ENCODE measurements around the gene CAPSL. TPM values are rescaled to one million over a fixed set of nuclear protein-coding genes. Genes with fewer than 3 reads are reported as not detected.

Gene CAPSL
- total and polyA plus RNA-seq, 2 donors (not counting 1 experiment from before 2014, with no cell fraction given), result not detected

GRCh38 chr5:35887321-35888100 is 50.9 kb downstream of the CAPSL start:
- H4K20me1 ChIP-seq (ENCODE audit: control insufficient read depth, insufficient read depth, low read length, poor library complexity, severe bottlenecking), result no peaks in the 10 kb centered on the region
- no peak overlapping the region for H3K9ac ChIP-seq (ENCODE audit: low read length)
- H3K27ac Mint-ChIP-seq, result no peak overlapping the region
- no peak overlapping the region for H3K4me3 Mint-ChIP-seq
- TF ChIP-seq EZH2 (IDR thresholded peaks at IDR 0.05; ENCODE audit: borderline replicate concordance, insufficient read depth, low read depth, low read length, poor library complexity, severe bottlenecking) (no peak), CTCF (IDR thresholded peaks at IDR 0.05) (no peak)
- 100% methylated on average over 1 of the region's 5 CpGs for WGBS (ENCODE audit: insufficient coverage)
- no peaks in the 10 kb centered on the region for H3K9me3 ChIP-seq (ENCODE audit: control extremely low read depth in 1 of 3, control insufficient read depth in 2 of 3, insufficient read depth in 1 of 3, low read length in 2 of 3)
- H3K4me3 ChIP-seq (ENCODE audit: control extremely low read depth in 1 of 5, extremely low read depth in 1 of 5, insufficient read depth in 1 of 5, low read depth in 2 of 5, low read length in 4 of 5), result no peak overlapping the region
- H3K4me1 ChIP-seq (ENCODE audit: control insufficient read depth in 2 of 2, insufficient read depth in 2 of 2, low read length in 2 of 2), result peaks cover 4 to 6% of the 10 kb centered on the region in 2 donors
- intact Hi-C loops (cut with micrococcal nuclease), result no loop called here
- H3K79me2 ChIP-seq (ENCODE audit: control insufficient read depth, insufficient read depth, low read length), result no peaks in the 10 kb centered on the region
- no peak overlapping the region for H2AFZ ChIP-seq (ENCODE audit: insufficient read depth, low read depth, low read length, poor library complexity, severe bottlenecking)
- no peak overlapping the region for H3K27ac ChIP-seq (ENCODE audit: low read length in 2 of 2)
- H3K9me3 Mint-ChIP-seq (ENCODE audit: insufficient read depth), result no peaks in the 10 kb centered on the region
- CTCF ChIA-PET, result no interaction called here
- ATAC-seq (ENCODE audit: low read depth), result no peak
- H3K4me1 Mint-ChIP-seq, result peaks cover 6% of the 10 kb centered on the region
- peaks cover 8% of the 10 kb centered on the region for H3K27me3 Mint-ChIP-seq
- POLR2A ChIA-PET, result no interaction called here
- no peak for DNase-seq
- H3K4me2 ChIP-seq (replicated peaks; ENCODE audit: low read depth, low read length, poor library complexity, severe bottlenecking), result no peak overlapping the region
- no peaks in the 10 kb centered on the region for H3K36me3 ChIP-seq (replicated peaks in 1 of 2; ENCODE audit: control extremely low read depth in 1 of 2, control insufficient read depth in 1 of 2, extremely low read depth in 1 of 2, insufficient read depth in 2 of 2, low read length in 1 of 2)
- no peaks in the 10 kb centered on the region for H3K27me3 ChIP-seq (replicated peaks in 1 of 4; ENCODE audit: control extremely low read depth in 1 of 4, control insufficient read depth in 3 of 4, insufficient read depth in 4 of 4, low read length in 3 of 4)

GRCh38 chr5:35886381-35886780 is 52.0 kb downstream of the CAPSL start:
- H3K9ac ChIP-seq (ENCODE audit: low read length), result no peak overlapping the region
- intact Hi-C loops (cut with micrococcal nuclease), result no loop called here
- POLR2A ChIA-PET, result no interaction called here
- H3K4me1 ChIP-seq (ENCODE audit: control insufficient read depth in 2 of 2, insufficient read depth in 2 of 2, low read length in 2 of 2), result peaks cover 4 to 6% of the 10 kb centered on the region in 2 donors
- no peak for ATAC-seq (ENCODE audit: low read depth)
- H3K79me2 ChIP-seq (ENCODE audit: control insufficient read depth, insufficient read depth, low read length), result no peaks in the 10 kb centered on the region
- no peak overlapping the region for H3K4me2 ChIP-seq (replicated peaks; ENCODE audit: low read depth, low read length, poor library complexity, severe bottlenecking)
- H3K27ac ChIP-seq (ENCODE audit: low read length in 2 of 2), result no peak overlapping the region
- CTCF ChIA-PET, result no interaction called here
- Mint-ChIP-seq H3K27ac (no peak overlapping the region), H3K27me3 (peaks cover 8% of the 10 kb centered on the region), H3K4me1 (peaks cover 6% of the 10 kb centered on the region), H3K4me3 (no peak overlapping the region), H3K9me3 (ENCODE audit: insufficient read depth) (no peaks in the 10 kb centered on the region)
- TF ChIP-seq CTCF (IDR thresholded peaks at IDR 0.05), result no peak
- TF ChIP-seq EZH2 (IDR thresholded peaks at IDR 0.05; ENCODE audit: borderline replicate concordance, insufficient read depth, low read depth, low read length, poor library complexity, severe bottlenecking), result no peak
- no CpG with 5 or more reads among the region's 3 CpGs for WGBS (ENCODE audit: insufficient coverage)
- H4K20me1 ChIP-seq (ENCODE audit: control insufficient read depth, insufficient read depth, low read length, poor library complexity, severe bottlenecking), result no peaks in the 10 kb centered on the region
- no peak for DNase-seq
- no peaks in the 10 kb centered on the region for H3K36me3 ChIP-seq (replicated peaks in 1 of 2; ENCODE audit: control extremely low read depth in 1 of 2, control insufficient read depth in 1 of 2, extremely low read depth in 1 of 2, insufficient read depth in 2 of 2, low read length in 1 of 2)
- H3K4me3 ChIP-seq (ENCODE audit: control extremely low read depth in 1 of 5, extremely low read depth in 1 of 5, insufficient read depth in 1 of 5, low read depth in 2 of 5, low read length in 4 of 5), result no peak overlapping the region
- H3K27me3 ChIP-seq (replicated peaks in 1 of 4; ENCODE audit: control extremely low read depth in 1 of 4, control insufficient read depth in 3 of 4, insufficient read depth in 4 of 4, low read length in 3 of 4), result peaks cover 0 to 2% (median 0%) of the 10 kb centered on the region in 4 experiments
- H3K9me3 ChIP-seq (ENCODE audit: control extremely low read depth in 1 of 3, control insufficient read depth in 2 of 3, insufficient read depth in 1 of 3, low read length in 2 of 3), result no peaks in the 10 kb centered on the region
- H2AFZ ChIP-seq (ENCODE audit: insufficient read depth, low read depth, low read length, poor library complexity, severe bottlenecking), result no peak overlapping the region

All from B cell (primary cell).